ENCODE data around the gene ARHGDIA.

- TF ChIP-seq, protein P1, sequence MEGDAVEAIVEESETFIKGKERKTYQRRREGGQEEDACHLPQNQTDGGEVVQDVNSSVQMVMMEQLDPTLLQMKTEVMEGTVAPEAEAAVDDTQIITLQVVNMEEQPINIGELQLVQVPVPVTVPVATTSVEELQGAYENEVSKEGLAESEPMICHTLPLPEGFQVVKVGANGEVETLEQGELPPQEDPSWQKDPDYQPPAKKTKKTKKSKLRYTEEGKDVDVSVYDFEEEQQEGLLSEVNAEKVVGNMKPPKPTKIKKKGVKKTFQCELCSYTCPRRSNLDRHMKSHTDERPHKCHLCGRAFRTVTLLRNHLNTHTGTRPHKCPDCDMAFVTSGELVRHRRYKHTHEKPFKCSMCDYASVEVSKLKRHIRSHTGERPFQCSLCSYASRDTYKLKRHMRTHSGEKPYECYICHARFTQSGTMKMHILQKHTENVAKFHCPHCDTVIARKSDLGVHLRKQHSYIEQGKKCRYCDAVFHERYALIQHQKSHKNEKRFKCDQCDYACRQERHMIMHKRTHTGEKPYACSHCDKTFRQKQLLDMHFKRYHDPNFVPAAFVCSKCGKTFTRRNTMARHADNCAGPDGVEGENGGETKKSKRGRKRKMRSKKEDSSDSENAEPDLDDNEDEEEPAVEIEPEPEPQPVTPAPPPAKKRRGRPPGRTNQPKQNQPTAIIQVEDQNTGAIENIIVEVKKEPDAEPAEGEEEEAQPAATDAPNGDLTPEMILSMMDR (IDR thresholded peaks at IDR 0.05): no peak
- TF ChIP-seq EP300 (IDR thresholded peaks at IDR 0.05; ENCODE audit: low read depth): no peak
- no peak for TF ChIP-seq POLR2A (IDR thresholded peaks at IDR 0.05)
These were observed 26.7 kb downstream of the ARHGDIA start for GRCh38 chr17:81844327-81844851.
